Pancreas (tissue), 10 donors: ENCODE results near the gene LAIR2. TPM values are rescaled to one million over a fixed set of nuclear protein-coding genes. Genes with fewer than 3 reads are reported as not detected.

Source experiments
- ATAC-seq, 4 donors: fragments of 200-7000 bp; cut with Tn5 transposase; one replicate each; pipeline versions ENCODE4 v1.8.0 to v1.9.1; 2020; ENCODE audit warnings: mild to moderate bottlenecking in 4 of 4, moderate library complexity in 4 of 4
- DNase-seq, 6 donors: peaks; one replicate each; pipeline ENCODE4 v3.0.0-alpha.2; 2020
- FAIRE-seq: peaks from 2 replicates; lab custom pipeline; 2012; peaks lifted over from hg19 to GRCh38; lab: Jason Lieb, UNC
- H3K27ac ChIP-seq, 4 donors: fragments of 200-600 bp; sonication (generic); 1 replicate in 3 of 4; 2 replicates in 1 of 4; pipeline versions ENCODE4 v1.5.0 to v1.8.0; 2020
- H3K27me3 ChIP-seq, 4 donors: fragments of 200-600 bp; one replicate each; pipeline ENCODE4 v1.8.0; 2021
- H3K36me3 ChIP-seq, 3 donors: fragments of 200-600 bp; sonication (generic) in 1 of 3; one replicate each; pipeline versions ENCODE4 v1.5.0 to v1.8.0; 2020 to 2021
- H3K4me1 ChIP-seq, 3 donors: fragments of 200-600 bp; one replicate each; pipeline ENCODE4 v1.8.0; 2021
- H3K4me3 ChIP-seq, 4 donors: fragments of 200-600 bp; sonication (generic) in 2 of 4; one replicate each; pipeline versions ENCODE4 v1.5.0 to v1.8.0; 2020 to 2021
- H3K9me3 ChIP-seq, 4 donors: fragments of 200-600 bp; one replicate each; pipeline ENCODE4 v1.8.0; 2021
- CTCF ChIP-seq, 4 donors: fragments of 200-600 bp; sonication (generic) in 3 of 4; IDR thresholded peaks; one replicate each; pipeline versions ENCODE4 v1.5.0 to v1.8.0; 2021; ENCODE audit warnings: antibody characterized with exemption in 4 of 4
- WGBS, 2 donors: extraction: QIAGEN DNeasy Blood & Tissue Kit; methylation state at CpG; one replicate each; pipeline ENCODE4 v1.1.7; 2013; 5-methylcytosine and 5-hydroxymethylcytosine counted together
- intact Hi-C, 3 donors: fragments of 100-400 bp; cut with DNase I; formaldehyde crosslinking; loops; one replicate each; pipeline versions ENCODE4 v1.11.1 to v1.14.2; 2022
- polyA plus RNA-seq, 2 donors: library from polyadenylated mRNA; stranded (reverse); fragments of 200-250 nt; gene quantifications; one replicate each; pipeline ENCODE4 v1.2.3, GENCODE V29; 2013
- total RNA-seq, 6 donors: library from RNA; stranded (reverse); fragmentation: NEBNext Ultra II Directional in 4 of 6; extraction: Animal tissue kit (Norgen Biotek cat#: 25700) in 4 of 6; gene quantifications; one replicate each; pipeline versions ENCODE4 v1.2.1 to v1.2.4, GENCODE V29; 2021 to 2023
- donor health status: healthy with polysubstance abuse.
- donor health status: DM: no; HTN: no; CAD: no; lungs with moderate emphysema.
- donor health status: DM: no; HTN: no; CAD: no.
- donor health status: control.
- donor health status: control.
- donor health status: Bipolar disorder and iron deficiency.
- donor health status: DM: yes; HTN: yes; CAD: no.
- donor health status: DM: no; HTN: no; CAD: no.
- donor health status: DM: no; HTN: no; CAD: no.
- donor health status: DM: yes; HTN: yes; CAD: no.

The LAIR2 gene
- total RNA-seq (not detected), polyA plus RNA-seq (not detected)

GRCh38 chr19:54502518-54503048, at the start of gene LAIR2:
Gene LAIR2, plus strand, starts transcription at chr19:54502831. Its CDS starts 88 bp downstream, at chr19:54502919.
- H3K4me1 ChIP-seq: no peaks in the 10 kb centered on the region
- DNase-seq (no peak), FAIRE-seq (no peak), ATAC-seq (no peak)
- H3K36me3 ChIP-seq: no peaks in the 10 kb centered on the region
- TF ChIP-seq CTCF (IDR thresholded peaks at IDR 0.05): no peak
- no peak within 1 kb of the TSS for H3K27ac ChIP-seq
- intact Hi-C loops: no loop called here
- no peaks in the 10 kb centered on the region for H3K9me3 ChIP-seq
- WGBS, 2 donors: 60 to 69% methylated on average over 14 of the region's 14 CpGs
- H3K27me3 ChIP-seq: no peaks in the 10 kb centered on the region
- H3K4me3 ChIP-seq: no peak within 1 kb of the TSS

GRCh38 chr19:54453921-54454780, 48.5 kb upstream of the LAIR2 start:
- DNase-seq (peak in 3 of 6 donors; percentile 28 to 62 (median 49)), ATAC-seq (no peak), FAIRE-seq (no peak)
- Histone ChIP-seq H3K9me3 (no peaks in the 10 kb centered on the region), H3K27me3 (no peaks in the 10 kb centered on the region), H3K4me3 (no peak overlapping the region), H3K36me3 (peaks cover 22 to 74% (median 65%) of the 10 kb centered on the region in 3 donors), H3K4me1 (peaks cover 24 to 38% (median 26%) of the 10 kb centered on the region in 3 donors), H3K27ac (no peak overlapping the region)
- intact Hi-C loops: no loop called here
- WGBS, 2 donors: 82 to 90% methylated on average over 31 of the region's 31 CpGs
- no peak for TF ChIP-seq CTCF (IDR thresholded peaks at IDR 0.05)

DNA sequence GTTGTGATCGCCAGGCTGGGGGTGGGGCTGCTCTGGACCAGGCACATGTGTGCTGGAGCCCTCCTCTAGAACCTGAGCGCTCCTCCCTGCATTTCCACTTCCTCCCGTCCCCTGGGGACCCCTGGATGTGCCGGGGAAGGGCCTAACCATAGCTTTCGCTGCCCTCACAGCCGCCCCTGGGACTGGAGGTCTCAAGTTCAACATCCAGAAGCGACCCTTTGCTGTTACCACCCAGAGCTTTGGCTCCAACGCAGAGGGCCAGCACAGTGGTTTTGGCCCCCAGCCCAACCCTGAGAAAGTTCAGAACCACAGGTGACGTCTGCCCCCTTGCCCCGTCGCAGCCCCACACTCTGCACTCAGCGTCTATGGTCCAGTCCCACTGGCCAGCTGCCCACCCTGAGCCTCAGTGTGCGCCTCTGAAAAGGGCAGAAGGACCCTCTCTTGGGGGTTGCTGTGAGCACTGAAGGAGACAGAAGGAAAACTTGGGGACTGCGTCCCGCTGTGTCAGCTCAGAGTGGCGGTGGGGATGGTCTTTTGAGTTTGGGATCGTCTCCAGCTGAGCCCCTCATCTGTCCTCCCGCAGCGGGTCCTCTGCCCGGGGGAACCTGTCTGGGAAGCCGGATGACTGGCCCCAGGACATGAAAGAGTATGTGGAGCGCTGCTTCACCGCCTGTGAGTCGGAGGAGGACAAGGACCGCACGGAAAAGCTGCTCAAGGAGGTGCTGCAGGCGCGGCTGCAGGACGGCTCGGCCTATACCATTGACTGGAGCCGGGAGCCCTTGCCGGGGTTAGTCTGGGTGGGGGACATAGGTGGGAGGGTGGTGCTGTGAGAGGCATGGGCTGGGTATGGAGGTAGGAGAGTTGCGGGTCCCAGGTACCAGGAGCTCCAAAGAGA, 47.6 kb upstream of the LAIR2 start:
- peaks cover 30 to 45% (median 33%) of the 10 kb centered on the region in 3 donors for H3K4me1 ChIP-seq
- DNase-seq: peak in 3 of 6 donors; percentile 31 to 75 (median 58)
- no peak for FAIRE-seq

More for the DNA sequence above, 47.6 kb upstream of the LAIR2 start:
- no peak for TF ChIP-seq CTCF (IDR thresholded peaks at IDR 0.05)
- ATAC-seq: no peak
- peaks cover 22 to 83% (median 67%) of the 10 kb centered on the region in 3 donors for H3K36me3 ChIP-seq
- H3K27ac ChIP-seq: no peak overlapping the region
- H3K9me3 ChIP-seq: no peaks in the 10 kb centered on the region
- intact Hi-C loops: no loop called here
- 91 to 94% methylated on average over 33 of the region's 33 CpGs for WGBS, 2 donors
- no peaks in the 10 kb centered on the region for H3K27me3 ChIP-seq
- H3K4me3 ChIP-seq: no peak overlapping the region
